Activated naive CD8-positive, alpha-beta T cell treated with anti-CD3 and anti-CD28 coated beads for 36 hours (primary cell): Measurements from ENCODE around the gene ARHGEF4. TPM values are rescaled to one million over a fixed set of nuclear protein-coding genes. Genes with fewer than 3 reads are reported as not detected.
A peak's percentile ranks its signal among the peaks of the same experiment; 100 is the strongest.

Experiments used
- DNase-seq: peaks from one replicate; pipeline ENCODE4 v3.0.0; 2021
- H3K27ac Mint-ChIP-seq: one replicate; pipeline ENCODE4 v1.8.0; 2022; ENCODE audit warnings: mild to moderate bottlenecking, moderate library complexity, mixed read lengths
- H3K27me3 Mint-ChIP-seq: one replicate; pipeline ENCODE4 v1.8.0; 2022; ENCODE audit warnings: mild to moderate bottlenecking, mixed read lengths
- H3K36me3 Mint-ChIP-seq: one replicate; pipeline ENCODE4 v1.8.0; 2021; ENCODE audit warnings: mild to moderate bottlenecking, mixed read lengths
- H3K4me1 Mint-ChIP-seq: one replicate; pipeline ENCODE4 v1.8.0; 2021; ENCODE audit warnings: mixed read lengths
- H3K4me3 Mint-ChIP-seq: one replicate; pipeline ENCODE4 v1.8.0; 2022; ENCODE audit warnings: mild to moderate bottlenecking, moderate library complexity, mixed read lengths
- H3K9me3 Mint-ChIP-seq: one replicate; pipeline ENCODE4 v1.8.0; 2022; ENCODE audit warnings: mixed read lengths
- total RNA-seq, 2 experiments: library from RNA; stranded (reverse); gene quantifications; one replicate each; pipeline ENCODE4 v1.2.3, GENCODE V29; 2021

The ARHGEF4 gene
- total RNA-seq, 2 experiments from 2014 or later, result 2.8 to 3.3 TPM

GRCh38 chr2:131085646-131086045 lies 248.9 kb downstream of the ARHGEF4 start:
- no peak overlapping the region for H3K4me3 Mint-ChIP-seq

GRCh38 chr2:131092458-131093005 lies 255.8 kb downstream of the ARHGEF4 start:
- Mint-ChIP-seq H3K4me3 (peak overlapping the region; percentile 79), H3K36me3 (peaks cover 25% of the 10 kb centered on the region), H3K27me3 (peaks cover 3% of the 10 kb centered on the region), H3K9me3 (no peaks in the 10 kb centered on the region), H3K4me1 (peaks cover 17% of the 10 kb centered on the region), H3K27ac (peak overlapping the region; percentile 76)
- DNase-seq, result no peak

More at GRCh38 chr2:131085646-131086045, 248.9 kb downstream of the ARHGEF4 start:
- Mint-ChIP-seq H3K36me3 (peaks cover 39% of the 10 kb centered on the region), H3K4me1 (peaks cover 23% of the 10 kb centered on the region), H3K27ac (no peak overlapping the region), H3K9me3 (no peaks in the 10 kb centered on the region), H3K27me3 (no peaks in the 10 kb centered on the region)
- DNase-seq, result no peak

GRCh38 chr2:131093006-131093695 lies 256.4 kb downstream of the ARHGEF4 start, which contains the start of gene FAM168B:
FAM168B (minus strand) TSS chr2:131093460; CDS start chr2:131082646, 10,814 bp downstream.
- no peaks in the 10 kb centered on the region for H3K9me3 Mint-ChIP-seq
- peaks cover 19% of the 10 kb centered on the region for H3K36me3 Mint-ChIP-seq
- H3K27me3 Mint-ChIP-seq, result peaks cover 3% of the 10 kb centered on the region
- H3K4me1 Mint-ChIP-seq, result peaks cover 17% of the 10 kb centered on the region
- H3K27ac Mint-ChIP-seq, result peak within 1 kb of the TSS; percentile 87
- H3K4me3 Mint-ChIP-seq, result peak within 1 kb of the TSS; percentile 87
- peak; percentile 94 for DNase-seq

GRCh38 chr2:131093696-131094462 lies 257.2 kb downstream of the ARHGEF4 start:
- H3K4me1 Mint-ChIP-seq, result peaks cover 14% of the 10 kb centered on the region
- H3K27ac Mint-ChIP-seq, result peak overlapping the region; percentile 87
- peak overlapping the region; percentile 87 for H3K4me3 Mint-ChIP-seq
- H3K36me3 Mint-ChIP-seq, result peaks cover 15% of the 10 kb centered on the region
- no peaks in the 10 kb centered on the region for H3K9me3 Mint-ChIP-seq
- peak; percentile 14 for DNase-seq
- peaks cover 3% of the 10 kb centered on the region for H3K27me3 Mint-ChIP-seq

- peaks cover 9% of the 10 kb centered on the region for H3K36me3 Mint-ChIP-seq
- H3K4me1 Mint-ChIP-seq, result peaks cover 12% of the 10 kb centered on the region
- DNase-seq, result no peak
- H3K4me3 Mint-ChIP-seq, result peak overlapping the region; percentile 87
- peaks cover 3% of the 10 kb centered on the region for H3K27me3 Mint-ChIP-seq
- no peaks in the 10 kb centered on the region for H3K9me3 Mint-ChIP-seq
- no peak overlapping the region for H3K27ac Mint-ChIP-seq
Measured at GRCh38 chr2:131094463-131095281, 258.0 kb downstream of the ARHGEF4 start.

Other genes with a start within 250 kb of the ARHGEF4 start
- gene CFC1, start 237.3 kb upstream of the ARHGEF4 start, total RNA-seq, result not detected
- not detected for gene POTEJ, start 225.5 kb upstream of the ARHGEF4 start, total RNA-seq
- gene GPR148, start 107.8 kb upstream of the ARHGEF4 start, total RNA-seq, result not detected
- gene AMER3, start 81.4 kb upstream of the ARHGEF4 start, total RNA-seq, result not detected